Natural killer cell treated with Interleukin-12 subunit alpha and Interleukin-12 subunit beta and Interleukin-15 and Interleukin-18, amount 100 ng/mL, for 72 hours (primary cell): ENCODE data around the gene GORAB. TPM values are rescaled to one million over a fixed set of nuclear protein-coding genes. Genes with fewer than 3 reads are reported as not detected.
A peak's percentile ranks its signal among the peaks of the same experiment; 100 is the strongest.

Source experiments
- ATAC-seq, 2 donors: fragments of 150-1000 bp; cut with Tn5 transposase in 1 of 2; sonication (Bioruptor Pico), chemical (Tn5 transposase) in 1 of 2; 2 replicates each; pipeline ENCODE4 v1.10.0; 2021
- DNase-seq: peaks from one replicate; pipeline ENCODE4 v3.0.0; 2022; ENCODE audit warnings: low spot score
- H3K27ac Mint-ChIP-seq, 2 donors: 1 replicate in 1 of 2; 2 replicates in 1 of 2; pipeline ENCODE4 v1.8.0; 2022; ENCODE audit warnings: mixed read lengths in 2 of 2, mild to moderate bottlenecking in 1 of 2, moderate library complexity in 1 of 2
- H3K27me3 Mint-ChIP-seq, 2 donors: 1 replicate in 1 of 2; 2 replicates in 1 of 2; pipeline ENCODE4 v1.8.0; 2022; ENCODE audit warnings: mixed read lengths in 2 of 2
- H3K36me3 Mint-ChIP-seq: one replicate; pipeline ENCODE4 v1.8.0; 2022; ENCODE audit warnings: mixed read lengths
- H3K4me1 Mint-ChIP-seq, 2 donors: 1 replicate in 1 of 2; 2 replicates in 1 of 2; pipeline ENCODE4 v1.8.0; 2022; ENCODE audit warnings: low read depth in 2 of 2, mixed read lengths in 2 of 2, mild to moderate bottlenecking in 1 of 2
- H3K4me3 Mint-ChIP-seq: one replicate; pipeline ENCODE4 v1.8.0; 2022; ENCODE audit warnings: mixed read lengths
- H3K9me3 Mint-ChIP-seq: 2 replicates; pipeline ENCODE4 v1.8.0; 2022; ENCODE audit warnings: mixed read lengths
- total RNA-seq, 2 donors: library from RNA; stranded (reverse); gene quantifications; one replicate each; pipeline ENCODE4 v1.2.3, GENCODE V29; 2022

GORAB gene
- 10 to 100 TPM; 13.3 to 17.6 TPM for total RNA-seq

- peak; percentile 99 for ATAC-seq
Measured at GRCh38 chr1:170531758-170532657, at the start of gene GORAB. GORAB (plus strand) TSS chr1:170532166; CDS start chr1:170532224, 58 bp downstream.

GRCh38 chr1:170483051-170483450, 48.9 kb upstream of the GORAB start:
- Mint-ChIP-seq H3K27ac (no peak overlapping the region), H3K4me3 (no peak overlapping the region), H3K9me3 (no peaks in the 10 kb centered on the region), H3K27me3 (peaks cover 6 to 12% of the 10 kb centered on the region in 2 donors), H3K4me1 (no peaks in the 10 kb centered on the region), H3K36me3 (no peaks in the 10 kb centered on the region)
- no peak for ATAC-seq
- DNase-seq: no peak

More at GRCh38 chr1:170531758-170532657, at the start of gene GORAB:
- Mint-ChIP-seq H3K27ac (no peak within 1 kb of the TSS), H3K4me1 (peaks cover 8 to 10% of the 10 kb centered on the region in 2 donors), H3K9me3 (no peaks in the 10 kb centered on the region), H3K36me3 (no peaks in the 10 kb centered on the region), H3K27me3 (peaks cover 5 to 10% of the 10 kb centered on the region in 2 donors), H3K4me3 (no peak within 1 kb of the TSS)
- peak; percentile 92 for DNase-seq

GRCh38 chr1:170487503-170487902, 44.5 kb upstream of the GORAB start:
- ATAC-seq (no peak), DNase-seq (no peak)
- H3K4me3 Mint-ChIP-seq: no peak overlapping the region
- H3K9me3 Mint-ChIP-seq: no peaks in the 10 kb centered on the region
- H3K27ac Mint-ChIP-seq: no peak overlapping the region
- H3K27me3 Mint-ChIP-seq: peaks cover 7 to 10% of the 10 kb centered on the region in 2 donors
- no peaks in the 10 kb centered on the region for H3K4me1 Mint-ChIP-seq
- H3K36me3 Mint-ChIP-seq: no peaks in the 10 kb centered on the region

- ATAC-seq (no peak), DNase-seq (no peak)
- H3K27me3 Mint-ChIP-seq: peaks cover 12 to 20% of the 10 kb centered on the region in 2 donors
- H3K27ac Mint-ChIP-seq: no peak overlapping the region
- peaks cover 0 to 5% of the 10 kb centered on the region in 2 donors for H3K4me1 Mint-ChIP-seq
- no peak overlapping the region for H3K4me3 Mint-ChIP-seq
- no peaks in the 10 kb centered on the region for H3K36me3 Mint-ChIP-seq
- H3K9me3 Mint-ChIP-seq: no peaks in the 10 kb centered on the region
Measured at GRCh38 chr1:170491291-170491690, 40.7 kb upstream of the GORAB start.

GRCh38 chr1:170494369-170494768, 37.6 kb upstream of the GORAB start:
- no peaks in the 10 kb centered on the region for H3K36me3 Mint-ChIP-seq
- H3K9me3 Mint-ChIP-seq: no peaks in the 10 kb centered on the region
- no peak overlapping the region for H3K27ac Mint-ChIP-seq
- peaks cover 9 to 27% of the 10 kb centered on the region in 2 donors for H3K27me3 Mint-ChIP-seq
- H3K4me3 Mint-ChIP-seq: no peak overlapping the region
- peaks cover 0 to 5% of the 10 kb centered on the region in 2 donors for H3K4me1 Mint-ChIP-seq
- ATAC-seq (no peak), DNase-seq (no peak)

- DNase-seq (no peak), ATAC-seq (no peak)
- Mint-ChIP-seq H3K36me3 (no peaks in the 10 kb centered on the region), H3K27me3 (peaks cover 9 to 29% of the 10 kb centered on the region in 2 donors), H3K4me3 (no peak overlapping the region), H3K27ac (no peak overlapping the region), H3K9me3 (no peaks in the 10 kb centered on the region), H3K4me1 (peaks cover 0 to 5% of the 10 kb centered on the region in 2 donors)
Measured at GRCh38 chr1:170495006-170495405, 37.0 kb upstream of the GORAB start.

GRCh38 chr1:170498876-170499275, 33.1 kb upstream of the GORAB start:
- Mint-ChIP-seq H3K4me1 (peaks cover 0 to 5% of the 10 kb centered on the region in 2 donors), H3K27ac (no peak overlapping the region), H3K36me3 (no peaks in the 10 kb centered on the region), H3K4me3 (no peak overlapping the region), H3K27me3 (peaks cover 10 to 27% of the 10 kb centered on the region in 2 donors), H3K9me3 (no peaks in the 10 kb centered on the region)
- no peak for ATAC-seq
- no peak for DNase-seq

GRCh38 chr1:170503665-170504064, 28.3 kb upstream of the GORAB start:
- Mint-ChIP-seq H3K27ac (no peak overlapping the region), H3K4me3 (no peak overlapping the region), H3K36me3 (no peaks in the 10 kb centered on the region), H3K4me1 (no peaks in the 10 kb centered on the region), H3K27me3 (peaks cover 15 to 24% of the 10 kb centered on the region in 2 donors), H3K9me3 (no peaks in the 10 kb centered on the region)
- no peak for DNase-seq
- no peak for ATAC-seq

GRCh38 chr1:170510163-170510562, 21.8 kb upstream of the GORAB start:
- Mint-ChIP-seq H3K9me3 (peaks cover 4% of the 10 kb centered on the region), H3K36me3 (no peaks in the 10 kb centered on the region), H3K4me1 (no peaks in the 10 kb centered on the region), H3K4me3 (no peak overlapping the region), H3K27ac (no peak overlapping the region), H3K27me3 (peaks cover 17 to 26% of the 10 kb centered on the region in 2 donors)
- DNase-seq: no peak
- no peak for ATAC-seq

- Mint-ChIP-seq H3K27me3 (peaks cover 17 to 32% of the 10 kb centered on the region in 2 donors), H3K36me3 (no peaks in the 10 kb centered on the region), H3K4me3 (no peak overlapping the region), H3K27ac (no peak overlapping the region), H3K4me1 (no peaks in the 10 kb centered on the region), H3K9me3 (peaks cover 4% of the 10 kb centered on the region)
- DNase-seq: no peak
- ATAC-seq: no peak
Measured at GRCh38 chr1:170511038-170511437, 20.9 kb upstream of the GORAB start.

GRCh38 chr1:170513138-170513537, 18.8 kb upstream of the GORAB start:
- H3K36me3 Mint-ChIP-seq: no peaks in the 10 kb centered on the region
- H3K4me1 Mint-ChIP-seq: no peaks in the 10 kb centered on the region
- DNase-seq (no peak), ATAC-seq (no peak)
- peaks cover 4% of the 10 kb centered on the region for H3K9me3 Mint-ChIP-seq
- H3K27ac Mint-ChIP-seq: no peak overlapping the region
- no peak overlapping the region for H3K4me3 Mint-ChIP-seq
- H3K27me3 Mint-ChIP-seq: peaks cover 9 to 28% of the 10 kb centered on the region in 2 donors

GRCh38 chr1:170518185-170518834, 13.7 kb upstream of the GORAB start:
- Mint-ChIP-seq H3K4me1 (no peaks in the 10 kb centered on the region), H3K27me3 (peaks cover 17 to 36% of the 10 kb centered on the region in 2 donors), H3K27ac (no peak overlapping the region), H3K9me3 (no peaks in the 10 kb centered on the region), H3K4me3 (no peak overlapping the region), H3K36me3 (no peaks in the 10 kb centered on the region)
- no peak for DNase-seq
- ATAC-seq: no peak

- Mint-ChIP-seq H3K4me1 (no peaks in the 10 kb centered on the region), H3K27me3 (peaks cover 21 to 43% of the 10 kb centered on the region in 2 donors), H3K36me3 (no peaks in the 10 kb centered on the region), H3K4me3 (no peak overlapping the region), H3K27ac (no peak overlapping the region), H3K9me3 (no peaks in the 10 kb centered on the region)
- DNase-seq (no peak), ATAC-seq (no peak)
Measured at GRCh38 chr1:170518965-170519364, 13.0 kb upstream of the GORAB start.

GRCh38 chr1:170520601-170521000, 11.4 kb upstream of the GORAB start:
- H3K9me3 Mint-ChIP-seq: no peaks in the 10 kb centered on the region
- no peak for ATAC-seq
- DNase-seq: no peak

More at GRCh38 chr1:170520601-170521000, 11.4 kb upstream of the GORAB start:
- Mint-ChIP-seq H3K4me3 (no peak overlapping the region), H3K27me3 (peaks cover 24 to 55% of the 10 kb centered on the region in 2 donors), H3K27ac (no peak overlapping the region), H3K4me1 (no peaks in the 10 kb centered on the region), H3K36me3 (no peaks in the 10 kb centered on the region)
